DND-41 (cell line): ENCODE measurements around the gene METTL25.

Source experiments
- ATAC-seq: fragments of 200-7000 bp; cut with Tn5 transposase; 3 replicates; pipeline ENCODE4 v1.9.1; 2021; ENCODE audit warnings: low read depth; ENCODE audit not compliant: insufficient read depth
- DNase-seq: peaks from one replicate; pipeline ENCODE4 v3.0.0-alpha.2; 2020
- H2AFZ ChIP-seq: 2 replicates; pipeline ENCODE4 v1.6.0; 2012; ENCODE audit warnings: low read depth, low read length
- H3K27ac ChIP-seq: 2 replicates; pipeline ENCODE4 v1.5.1; 2012; ENCODE audit warnings: low read length, inconsistent platforms
- H3K27me3 ChIP-seq: fragments of 200-600 bp; sonication (generic); 2 replicates; pipeline ENCODE4 v1.6.0; 2012; ENCODE audit warnings: low read length, mild to moderate bottlenecking, inconsistent platforms; ENCODE audit not compliant: insufficient read depth, poor library complexity
- H3K36me3 ChIP-seq: 2 replicates; pipeline ENCODE4 v1.5.1; 2012; ENCODE audit warnings: low read length, inconsistent platforms; ENCODE audit not compliant: insufficient read depth
- H3K4me1 ChIP-seq: 2 replicates; pipeline ENCODE4 v1.5.1; 2012; ENCODE audit warnings: mild to moderate bottlenecking, low read length; ENCODE audit not compliant: insufficient read depth
- H3K4me2 ChIP-seq: 2 replicates; pipeline ENCODE4 v1.6.0; 2012; ENCODE audit warnings: mild to moderate bottlenecking, moderate library complexity, low read length, inconsistent platforms; ENCODE audit not compliant: insufficient read depth
- H3K4me3 ChIP-seq, 2 experiments: fragments of 200-600 bp in 1 of 2; shearing (Covaris generic) in 1 of 2; 2 replicates each; pipeline ENCODE4 v1.5.1; 2012 to 2016; ENCODE audit warnings: inconsistent platforms in 2 of 2, low read length in 2 of 2, mild to moderate bottlenecking in 2 of 2, low read depth in 1 of 2, moderate library complexity in 1 of 2
- H3K79me2 ChIP-seq: 2 replicates; pipeline ENCODE4 v1.6.0; 2012; ENCODE audit warnings: low read length, inconsistent platforms; ENCODE audit not compliant: insufficient read depth
- H3K9ac ChIP-seq: 2 replicates; pipeline ENCODE4 v1.6.0; 2012; ENCODE audit warnings: low read depth, mild to moderate bottlenecking, inconsistent platforms, low read length, moderate library complexity
- H3K9me3 ChIP-seq: 2 replicates; pipeline ENCODE4 v1.5.1; 2012; ENCODE audit warnings: low read length, moderate library complexity, mild to moderate bottlenecking, inconsistent platforms; ENCODE audit not compliant: insufficient read depth, severe bottlenecking
- H4K20me1 ChIP-seq: 2 replicates; pipeline ENCODE4 v1.6.0; 2012; ENCODE audit warnings: low read length; ENCODE audit not compliant: insufficient read depth
- CTCF ChIP-seq: IDR thresholded peaks from 2 replicates; pipeline ENCODE4 v1.5.1; 2012; ENCODE audit warnings: borderline replicate concordance, low read length, moderate library complexity, mild to moderate bottlenecking; ENCODE audit not compliant: poor library complexity, severe bottlenecking; ENCODE audit errors: extremely low read depth
- EZH2 ChIP-seq: IDR thresholded peaks from 3 replicates; pipeline ENCODE4 v1.6.1; 2012; ENCODE audit warnings: borderline replicate concordance, low read depth, mild to moderate bottlenecking, moderate library complexity, low read length, inconsistent platforms; ENCODE audit not compliant: severe bottlenecking

METTL25 gene

DNA sequence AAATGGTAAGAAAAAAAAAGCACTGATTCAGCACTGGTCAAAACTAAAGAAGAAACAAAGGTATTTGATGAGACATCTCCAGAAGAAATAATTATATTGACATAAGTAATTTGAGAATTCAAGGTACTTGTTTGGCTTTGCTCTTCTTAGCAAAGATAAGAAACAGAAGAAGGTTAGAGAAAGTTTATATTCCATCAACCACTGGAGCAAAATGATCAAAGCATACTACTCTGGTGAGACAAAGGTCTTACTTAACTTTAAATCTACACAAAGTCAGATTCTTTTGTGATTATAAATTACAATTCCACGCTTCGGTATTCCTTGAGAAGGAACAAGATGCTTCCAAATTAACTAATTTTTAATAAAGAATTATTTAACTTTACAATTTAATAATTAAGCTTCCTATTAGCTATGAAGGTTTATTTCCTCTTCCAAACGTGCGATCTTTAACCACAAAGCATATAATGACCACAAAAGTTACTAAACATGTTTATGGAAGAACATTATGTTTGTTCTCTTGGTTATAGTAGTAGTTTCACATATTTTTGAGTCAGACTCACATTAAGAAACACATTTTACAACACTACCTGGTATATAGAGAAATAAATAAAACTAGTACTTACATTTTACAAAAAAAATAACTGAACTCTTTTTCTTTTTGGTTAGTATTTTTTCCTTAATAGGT lies 53.4 kb downstream of the METTL25 start:
- H3K9ac ChIP-seq: no peak overlapping the region
- ATAC-seq: no peak
- H3K27me3 ChIP-seq: no peaks in the 10 kb centered on the region
- H3K36me3 ChIP-seq: no peaks in the 10 kb centered on the region
- H3K9me3 ChIP-seq: no peaks in the 10 kb centered on the region
- H3K4me1 ChIP-seq: no peaks in the 10 kb centered on the region
- no peak for TF ChIP-seq CTCF
- TF ChIP-seq EZH2: no peak
- no peak overlapping the region for H3K4me3 ChIP-seq
- H4K20me1 ChIP-seq: no peaks in the 10 kb centered on the region
- H3K4me2 ChIP-seq: no peak overlapping the region
- no peak overlapping the region for H3K27ac ChIP-seq
- no peaks in the 10 kb centered on the region for H3K79me2 ChIP-seq
- no peak overlapping the region for H2AFZ ChIP-seq
- no peak for DNase-seq

DNA sequence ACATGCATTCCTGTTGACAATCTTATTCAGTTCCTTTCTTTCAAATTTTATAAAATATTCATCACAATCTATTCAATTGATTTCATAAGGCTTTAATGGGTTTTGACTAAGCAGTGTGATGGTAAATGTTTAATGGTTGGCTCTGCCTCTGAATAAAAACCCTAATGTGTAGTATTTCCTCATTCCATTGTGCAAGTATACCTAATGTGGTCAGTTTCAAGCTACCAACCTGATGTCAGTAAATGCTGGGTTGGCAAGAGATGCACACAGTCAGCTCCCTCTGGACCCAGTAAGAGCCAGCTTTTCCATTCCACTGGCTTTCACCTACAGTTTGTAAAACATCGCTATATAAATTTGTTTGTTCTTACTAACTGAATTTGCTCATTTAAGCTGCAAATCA lies 53.9 kb downstream of the METTL25 start:
- H3K79me2 ChIP-seq: no peaks in the 10 kb centered on the region
- DNase-seq (no peak), ATAC-seq (no peak)
- no peaks in the 10 kb centered on the region for H3K4me1 ChIP-seq
- H3K36me3 ChIP-seq: no peaks in the 10 kb centered on the region
- no peaks in the 10 kb centered on the region for H3K27me3 ChIP-seq
- H3K4me3 ChIP-seq: no peak overlapping the region
- H2AFZ ChIP-seq: no peak overlapping the region
- no peaks in the 10 kb centered on the region for H4K20me1 ChIP-seq
- no peaks in the 10 kb centered on the region for H3K9me3 ChIP-seq
- H3K27ac ChIP-seq: no peak overlapping the region
- no peak overlapping the region for H3K4me2 ChIP-seq
- no peak overlapping the region for H3K9ac ChIP-seq
- TF ChIP-seq CTCF (no peak), EZH2 (no peak)

GRCh38 chr12:82414044-82414443 lies 55.7 kb downstream of the METTL25 start:
- no peak for DNase-seq

More at GRCh38 chr12:82414044-82414443, 55.7 kb downstream of the METTL25 start:
- Histone ChIP-seq H3K4me2 (no peak overlapping the region), H3K79me2 (no peaks in the 10 kb centered on the region), H4K20me1 (no peaks in the 10 kb centered on the region), H3K4me3 (no peak overlapping the region), H3K9ac (no peak overlapping the region), H3K27ac (no peak overlapping the region), H2AFZ (no peak overlapping the region), H3K4me1 (no peaks in the 10 kb centered on the region), H3K9me3 (no peaks in the 10 kb centered on the region), H3K27me3 (no peaks in the 10 kb centered on the region), H3K36me3 (no peaks in the 10 kb centered on the region)
- no peak for TF ChIP-seq CTCF
- no peak for TF ChIP-seq EZH2
- ATAC-seq: no peak
